SH-SY5Y (cell line): ENCODE data around the gene ADARB2.

Experiments used
- GATA2 ChIP-seq: IDR thresholded peaks from 2 replicates; pipeline ENCODE4 v1.6.1; 2011; ENCODE audit warnings: mild to moderate bottlenecking, low read depth, low read length
- GATA3 ChIP-seq: IDR thresholded peaks from 2 replicates; pipeline ENCODE4 v1.6.1; 2011; ENCODE audit warnings: low read depth, mild to moderate bottlenecking, low read length, moderate library complexity

GRCh38 chr10:1374511-1375345, 362.6 kb downstream of the ADARB2 start:
- TF ChIP-seq GATA2, result no peak
- TF ChIP-seq GATA3, result no peak
